HepG2 (cell line): ENCODE results near the gene AP3B1.

ENCODE experiments used
- CHD2 ChIP-seq: IDR thresholded peaks from 2 replicates; pipeline ENCODE4 v1.6.1; 2011; ENCODE audit warnings: low read depth, low read length, improper control_type of control experiment
- HOXA7 ChIP-seq: sonication (generic); formaldehyde crosslinking; IDR thresholded peaks from 2 replicates; pipeline ENCODE4 v1.8.1; 2022; ENCODE audit warnings: mild to moderate bottlenecking, missing genetic modification reagents, moderate library complexity
- MXI1 ChIP-seq: IDR thresholded peaks from 3 replicates; pipeline ENCODE4 v1.6.1; 2012; ENCODE audit warnings: low read depth, low read length, inconsistent platforms, borderline replicate concordance
- PRPF4 ChIP-seq: fragments of 200-400 bp; formaldehyde crosslinking; IDR thresholded peaks from 2 replicates; pipeline ENCODE4 v1.6.1; 2016; ENCODE audit warnings: low read length, low read depth; ENCODE audit not compliant: poor library complexity, severe bottlenecking
- SAFB2 ChIP-seq: sonication (generic); formaldehyde crosslinking; IDR thresholded peaks from 2 replicates; pipeline ENCODE4 v1.5.1; 2020; ENCODE audit warnings: missing genetic modification reagents, low read depth, mild to moderate bottlenecking, borderline replicate concordance
- SP2 ChIP-seq: sonication (generic); formaldehyde crosslinking; IDR thresholded peaks from 2 replicates; pipeline ENCODE4 v1.5.1; 2020; ENCODE audit warnings: mild to moderate bottlenecking, missing genetic modification reagents
- TF ChIP-seq, protein P1 (sequence below): sonication (generic); formaldehyde crosslinking; IDR thresholded peaks from 2 replicates; pipeline ENCODE4 v1.5.0; 2020; ENCODE audit warnings: mild to moderate bottlenecking, missing genetic modification reagents, moderate library complexity
- TF ChIP-seq, protein P2 (sequence below): sonication (generic); formaldehyde crosslinking; IDR thresholded peaks from 2 replicates; pipeline ENCODE4 v1.9.0; 2021; ENCODE audit warnings: missing genetic modification reagents, mild to moderate bottlenecking, borderline replicate concordance

DNA sequence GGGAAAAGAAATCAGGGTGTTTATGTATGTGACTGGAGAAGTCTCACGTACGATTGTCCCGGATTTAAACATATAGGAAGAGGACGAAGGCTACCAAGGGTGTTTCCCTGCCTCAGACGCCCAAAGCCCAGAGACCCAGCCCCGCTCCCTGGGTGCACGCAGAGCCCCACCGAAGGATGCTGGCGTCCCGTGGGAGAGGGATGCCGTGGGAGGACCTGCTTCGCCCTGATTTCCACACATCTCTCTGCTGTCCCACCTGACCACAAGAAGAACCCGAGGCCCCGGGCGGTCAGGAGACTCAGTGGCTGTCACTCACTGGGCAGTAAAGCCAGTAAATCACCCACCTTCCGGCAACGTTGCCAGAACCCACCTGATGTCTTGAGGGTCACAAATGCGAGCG, 306.5 kb downstream of the AP3B1 start:
- TF ChIP-seq SP2 (no peak), MXI1 (no peak), CHD2 (no peak), HOXA7 (no peak), PRPF4 (no peak), SAFB2 (CRISPR knock-in tag) (no peak)
- TF ChIP-seq, protein P1, sequence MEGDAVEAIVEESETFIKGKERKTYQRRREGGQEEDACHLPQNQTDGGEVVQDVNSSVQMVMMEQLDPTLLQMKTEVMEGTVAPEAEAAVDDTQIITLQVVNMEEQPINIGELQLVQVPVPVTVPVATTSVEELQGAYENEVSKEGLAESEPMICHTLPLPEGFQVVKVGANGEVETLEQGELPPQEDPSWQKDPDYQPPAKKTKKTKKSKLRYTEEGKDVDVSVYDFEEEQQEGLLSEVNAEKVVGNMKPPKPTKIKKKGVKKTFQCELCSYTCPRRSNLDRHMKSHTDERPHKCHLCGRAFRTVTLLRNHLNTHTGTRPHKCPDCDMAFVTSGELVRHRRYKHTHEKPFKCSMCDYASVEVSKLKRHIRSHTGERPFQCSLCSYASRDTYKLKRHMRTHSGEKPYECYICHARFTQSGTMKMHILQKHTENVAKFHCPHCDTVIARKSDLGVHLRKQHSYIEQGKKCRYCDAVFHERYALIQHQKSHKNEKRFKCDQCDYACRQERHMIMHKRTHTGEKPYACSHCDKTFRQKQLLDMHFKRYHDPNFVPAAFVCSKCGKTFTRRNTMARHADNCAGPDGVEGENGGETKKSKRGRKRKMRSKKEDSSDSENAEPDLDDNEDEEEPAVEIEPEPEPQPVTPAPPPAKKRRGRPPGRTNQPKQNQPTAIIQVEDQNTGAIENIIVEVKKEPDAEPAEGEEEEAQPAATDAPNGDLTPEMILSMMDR = no peak
- TF ChIP-seq, protein P2, sequence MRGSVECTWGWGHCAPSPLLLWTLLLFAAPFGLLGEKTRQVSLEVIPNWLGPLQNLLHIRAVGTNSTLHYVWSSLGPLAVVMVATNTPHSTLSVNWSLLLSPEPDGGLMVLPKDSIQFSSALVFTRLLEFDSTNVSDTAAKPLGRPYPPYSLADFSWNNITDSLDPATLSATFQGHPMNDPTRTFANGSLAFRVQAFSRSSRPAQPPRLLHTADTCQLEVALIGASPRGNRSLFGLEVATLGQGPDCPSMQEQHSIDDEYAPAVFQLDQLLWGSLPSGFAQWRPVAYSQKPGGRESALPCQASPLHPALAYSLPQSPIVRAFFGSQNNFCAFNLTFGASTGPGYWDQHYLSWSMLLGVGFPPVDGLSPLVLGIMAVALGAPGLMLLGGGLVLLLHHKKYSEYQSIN (CRISPR knock-in tag) = no peak
